GM19240 (cell line): ENCODE measurements around the gene DENND2D.

Experiments used
- DNase-seq: peaks from one replicate; pipeline ENCODE4 v3.0.0; 2011; ENCODE audit warnings: low spot score; ENCODE audit not compliant: insufficient read length

DENND2D gene

DNA sequence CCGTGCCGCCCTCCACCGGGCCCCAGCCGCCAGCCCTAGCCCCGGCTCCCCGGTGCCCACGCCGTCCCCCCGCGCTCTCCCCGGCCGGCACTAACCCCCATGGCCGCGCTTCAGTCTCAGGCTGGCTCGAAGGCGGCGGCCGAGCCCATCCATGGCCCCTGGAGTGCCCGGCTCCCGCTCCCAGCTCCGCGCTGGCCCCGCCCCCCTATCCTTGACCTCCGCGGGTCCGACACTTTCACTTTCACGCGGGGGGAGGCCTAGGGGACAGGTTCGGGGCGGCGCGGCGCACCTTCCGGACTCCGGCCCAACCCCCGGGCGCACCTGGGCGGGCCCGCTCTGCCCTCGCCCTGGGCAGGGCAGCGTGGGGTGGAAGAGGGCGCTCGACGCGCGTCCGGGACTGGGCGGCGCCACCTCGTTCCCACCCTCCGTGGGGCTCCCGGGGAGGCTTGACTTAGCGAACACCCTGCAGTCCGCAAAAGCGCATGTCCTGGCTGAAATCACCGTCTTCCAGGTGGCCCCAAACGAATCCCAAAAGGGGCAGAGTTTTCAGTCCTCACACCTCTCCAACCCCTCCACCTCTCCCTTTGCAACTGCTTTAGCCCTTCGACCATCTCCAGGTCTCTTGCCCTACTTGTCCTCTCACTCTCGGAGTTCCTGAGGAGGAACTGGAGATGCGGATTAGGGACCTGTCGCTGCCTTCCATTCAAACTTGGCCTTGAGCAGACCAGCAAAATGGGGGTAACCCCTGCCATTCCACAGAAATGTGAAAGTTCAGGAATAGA, 3.9 kb upstream of the DENND2D start:
- DNase-seq: no peak

DNA sequence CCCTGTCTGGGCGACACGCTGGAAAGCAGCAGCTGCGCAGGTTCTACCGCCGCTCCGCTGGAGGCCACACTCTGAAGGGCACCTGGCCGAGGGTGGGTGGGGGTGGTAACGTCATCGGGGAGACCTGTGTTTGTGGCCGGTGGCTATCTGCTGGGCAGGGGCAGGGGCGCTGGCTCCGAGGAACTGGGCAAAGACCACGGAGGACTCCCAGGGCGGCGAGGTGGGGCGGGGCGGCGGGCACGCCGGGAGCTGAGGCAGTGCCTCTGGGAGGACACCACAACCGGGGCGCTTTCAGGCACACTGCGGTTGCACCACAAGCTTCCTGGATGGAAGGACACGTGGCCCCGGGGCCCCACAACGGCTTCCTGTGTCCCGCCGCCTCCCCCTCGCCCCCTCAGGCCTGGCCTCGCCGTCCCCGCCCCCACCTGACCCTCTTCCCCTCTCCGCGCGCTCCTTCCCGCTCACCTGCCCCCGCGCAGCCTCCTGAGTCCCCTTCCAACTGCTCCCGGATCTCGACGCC, 3.3 kb upstream of the DENND2D start:
- DNase-seq: peak; percentile 50

DNA sequence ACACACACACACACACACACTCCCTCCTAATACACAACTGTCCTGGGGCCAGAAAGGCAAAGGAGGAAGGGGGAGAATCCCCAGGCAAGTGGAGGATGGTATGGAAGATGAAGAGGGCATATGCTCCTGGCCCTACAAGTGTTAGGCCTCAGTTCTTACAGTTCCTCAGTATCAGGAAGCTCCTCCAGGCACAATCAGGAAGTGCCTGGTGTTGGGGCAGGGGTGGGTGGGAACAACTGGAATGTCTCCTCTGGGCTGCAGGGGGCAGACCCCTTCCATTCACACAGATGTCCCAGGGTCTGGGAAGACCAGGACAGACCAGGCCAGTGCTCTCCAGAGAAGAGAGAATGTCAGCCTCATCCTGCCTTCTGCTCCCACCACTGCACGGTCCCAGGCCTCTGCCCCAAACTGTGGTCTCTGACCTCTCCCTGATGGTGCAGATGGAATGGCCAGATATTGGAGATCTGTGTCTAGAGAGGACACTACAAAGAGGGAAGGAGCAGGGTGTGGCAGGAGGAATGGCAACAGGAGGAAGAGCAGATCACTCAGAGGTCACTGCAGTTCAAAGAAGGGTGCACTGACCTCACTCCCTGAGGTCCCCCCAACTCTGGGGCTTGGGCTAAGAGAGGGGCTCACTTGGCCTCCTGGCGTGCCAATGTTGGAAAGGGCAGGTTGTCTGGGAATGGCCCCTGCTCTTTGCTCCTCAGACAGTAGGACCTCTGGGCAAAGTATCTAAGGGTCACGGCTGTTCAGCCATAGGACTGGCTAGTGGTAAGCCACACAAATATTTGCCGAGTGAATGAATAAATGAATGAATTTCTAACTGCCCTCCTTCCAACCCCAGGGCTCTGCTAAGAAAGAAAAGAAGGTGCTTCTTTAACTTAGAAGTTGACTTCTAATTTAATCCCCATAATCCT, 2.5 kb upstream of the DENND2D start:
- no peak for DNase-seq

DNA sequence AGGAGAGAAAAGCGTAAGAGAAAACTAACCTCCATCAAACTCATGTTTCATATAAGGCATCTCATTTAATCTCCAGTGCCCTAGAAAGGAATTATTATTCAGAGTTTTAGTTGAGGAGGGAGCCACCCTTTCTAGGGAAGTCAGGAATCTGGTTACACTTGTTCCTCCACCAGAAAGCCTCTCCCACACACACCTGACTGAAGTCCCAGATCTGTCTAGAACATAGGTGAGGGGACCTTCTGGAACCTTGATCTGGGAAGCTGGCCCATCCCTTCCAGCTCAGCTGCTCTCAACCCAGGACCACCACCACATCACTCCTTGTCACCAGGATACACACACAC, 1.9 kb upstream of the DENND2D start:
- DNase-seq: no peak

DNA sequence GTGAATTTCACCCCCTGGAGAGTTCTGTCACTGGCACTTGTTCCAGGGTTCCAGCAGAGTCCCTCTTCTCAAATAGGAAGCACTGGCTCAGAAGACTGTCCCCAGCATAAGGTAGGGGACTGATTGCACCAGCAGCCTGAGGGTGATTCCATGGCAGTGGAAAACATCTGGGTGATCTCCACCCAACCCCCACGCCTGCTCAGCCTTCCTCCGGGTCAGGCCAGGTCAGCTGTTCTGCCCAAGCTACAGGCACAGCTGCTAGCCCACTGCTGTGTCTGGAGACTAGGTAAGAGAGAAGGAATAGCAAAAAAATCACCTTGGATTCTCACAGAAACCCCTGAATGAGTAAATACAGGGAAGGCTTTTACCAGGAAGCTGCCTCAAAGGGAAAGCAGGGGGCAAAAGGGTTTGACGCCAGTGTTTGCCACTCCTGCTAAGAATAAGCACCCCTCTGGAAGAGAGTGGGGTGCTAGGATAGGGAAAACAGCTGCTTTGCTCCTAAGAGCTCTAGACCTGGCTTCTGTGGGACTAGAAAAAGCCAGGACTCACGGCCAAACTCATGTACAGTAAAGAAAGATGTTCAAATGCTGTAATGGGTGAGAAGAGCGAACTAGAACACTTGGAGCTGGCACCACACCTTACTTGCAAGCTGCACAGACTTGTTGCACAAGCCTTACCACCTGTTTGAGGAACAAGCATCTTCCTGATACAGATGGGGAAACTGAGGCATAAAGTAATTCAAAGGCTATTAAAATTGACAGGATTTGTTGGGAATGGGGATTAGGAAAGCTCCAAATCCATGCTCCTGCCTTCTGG, 1.0 kb upstream of the DENND2D start:
- DNase-seq: no peak

DNA sequence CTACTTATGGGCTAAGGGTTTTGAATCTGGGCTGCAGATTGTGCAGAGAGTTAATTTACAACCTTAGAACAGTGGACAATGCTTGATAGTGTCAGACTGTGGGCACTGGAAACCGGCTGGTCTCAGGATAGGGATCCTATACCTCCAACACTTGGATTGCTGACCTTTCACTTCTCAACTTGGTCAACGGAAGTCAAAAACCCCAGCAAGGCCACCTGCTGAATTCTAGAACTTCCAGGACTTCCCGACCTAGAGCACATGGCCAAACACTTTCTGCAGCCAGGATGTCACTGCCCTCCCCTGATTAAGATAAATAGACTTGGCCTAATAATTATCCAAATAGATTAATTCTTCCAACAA, 336 bp upstream of the DENND2D start:
- no peak for DNase-seq

DNA sequence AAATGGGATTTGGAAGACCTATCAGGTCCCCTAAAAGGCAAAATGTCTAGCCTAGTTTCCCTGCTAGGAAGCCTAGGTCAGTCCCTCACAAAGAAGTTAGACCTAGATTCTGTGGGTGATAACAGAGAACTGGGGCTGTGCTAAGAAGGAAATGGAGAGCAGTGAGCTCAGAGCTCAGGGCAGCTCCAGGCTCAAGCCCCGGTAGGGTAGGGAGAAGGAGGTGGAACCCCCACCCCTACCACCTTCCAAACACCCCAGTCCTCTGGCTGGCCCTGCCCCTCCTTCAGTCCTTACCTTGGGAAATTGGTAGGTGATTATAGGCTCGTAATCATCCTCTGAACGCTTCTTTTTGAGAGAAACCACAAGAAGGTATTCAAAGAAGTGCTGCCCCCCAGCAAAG, 1.1 kb downstream of the DENND2D start:
- no peak for DNase-seq

DNA sequence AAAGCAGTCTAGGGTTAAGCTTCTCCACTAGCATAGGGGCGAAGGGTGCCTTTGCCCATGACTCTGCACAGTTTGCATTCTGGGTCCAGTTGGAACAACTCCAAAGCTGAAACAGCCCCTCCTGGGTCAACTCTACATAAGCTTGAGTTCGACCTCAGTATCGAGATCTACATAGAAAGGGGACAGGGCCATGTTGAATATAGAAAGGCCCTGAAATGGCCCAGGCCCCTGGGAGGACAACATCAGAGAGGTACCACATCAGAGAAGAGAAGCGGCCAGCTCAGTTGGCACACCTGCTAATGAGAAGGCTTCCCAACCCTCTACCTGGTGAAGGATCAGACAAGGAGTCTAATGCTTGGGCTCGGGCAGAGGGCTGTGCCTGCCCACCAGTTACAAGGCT, 1.6 kb downstream of the DENND2D start:
- DNase-seq: no peak

DNA sequence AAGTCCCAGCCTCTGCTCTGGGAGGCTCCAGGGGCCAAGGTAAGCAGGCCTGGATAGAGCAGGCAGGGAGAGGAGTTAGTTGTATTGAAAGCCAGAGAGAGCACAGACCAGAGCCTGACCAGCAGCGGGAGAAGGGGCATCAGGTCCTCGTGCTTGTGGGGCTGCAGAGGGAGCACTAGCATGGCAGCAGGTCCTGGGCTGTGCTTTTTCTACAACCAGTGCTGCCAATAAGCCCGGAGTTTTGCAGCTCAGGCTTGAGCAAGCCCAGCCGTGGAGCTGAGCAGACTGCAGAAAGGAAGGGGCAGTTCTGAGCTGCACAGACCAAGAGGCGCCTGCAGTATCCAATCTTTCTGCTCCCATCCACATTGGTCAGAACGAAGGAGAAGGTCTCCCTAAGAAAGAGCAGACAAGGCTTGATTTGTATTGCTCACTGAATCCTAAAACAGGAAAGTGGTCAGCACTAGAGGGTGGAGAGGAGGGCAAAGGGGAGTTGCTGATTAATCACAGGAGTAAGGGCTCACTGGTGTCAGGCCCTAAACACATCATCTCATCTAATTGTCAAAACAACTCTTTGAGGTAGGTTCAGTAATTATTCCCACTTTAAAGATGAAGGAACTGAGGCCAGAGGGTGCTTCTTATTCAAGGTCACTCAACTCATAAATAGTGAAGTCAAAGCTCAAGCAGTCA, 2.7 kb downstream of the DENND2D start:
- DNase-seq: no peak

DNA sequence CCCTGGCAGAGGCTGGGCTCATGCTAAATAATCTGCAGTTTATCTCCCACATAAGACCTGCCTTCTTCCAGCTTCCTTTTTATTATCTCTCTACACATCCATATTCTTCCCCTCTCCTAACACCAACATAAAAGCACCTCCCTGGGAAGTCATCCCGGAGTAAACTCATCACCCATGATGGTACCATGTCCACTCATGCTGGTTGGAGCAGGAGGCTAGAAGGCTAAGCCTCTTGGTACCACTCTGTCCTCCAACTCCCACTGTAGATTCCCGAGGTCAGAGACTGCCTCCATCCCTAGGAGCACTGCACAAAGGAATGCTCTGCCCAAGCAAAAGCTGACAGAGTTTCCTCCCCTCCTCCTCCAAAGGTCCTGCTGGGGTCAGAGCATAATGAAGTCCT, 4.2 kb downstream of the DENND2D start:
- no peak for DNase-seq

DNA sequence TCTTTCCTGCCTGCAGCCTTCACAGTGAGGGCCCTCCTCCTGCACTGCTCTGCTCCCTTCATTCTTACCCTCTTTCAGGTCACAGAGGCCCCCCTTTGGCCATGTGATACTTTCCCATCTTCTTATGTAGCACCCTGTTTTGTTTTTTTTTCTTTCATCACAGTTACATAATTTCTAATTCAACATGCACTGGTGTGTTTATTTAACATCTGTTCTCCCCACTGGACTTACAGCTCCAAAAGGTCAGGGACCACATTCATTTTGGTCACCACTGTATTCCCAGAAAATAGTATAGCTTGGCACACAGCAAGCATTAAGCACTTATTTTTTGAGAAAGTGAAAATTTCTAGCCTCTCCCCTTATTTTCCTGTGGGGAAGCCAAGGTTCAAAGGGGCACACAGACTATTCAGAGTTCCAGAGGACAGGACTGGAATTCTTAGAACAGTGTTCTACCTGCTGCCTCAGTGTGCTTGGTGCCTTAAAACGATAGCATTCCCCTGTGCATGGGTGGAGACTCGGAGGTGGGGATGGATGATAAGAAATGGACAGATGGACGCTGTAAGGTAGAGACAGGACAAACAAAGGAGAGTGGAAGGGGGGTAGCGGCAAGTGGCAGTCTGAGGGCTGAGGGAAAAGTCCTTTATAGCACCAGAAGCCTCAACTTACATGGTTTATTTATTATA, 5.3 kb downstream of the DENND2D start:
- no peak for DNase-seq

DNA sequence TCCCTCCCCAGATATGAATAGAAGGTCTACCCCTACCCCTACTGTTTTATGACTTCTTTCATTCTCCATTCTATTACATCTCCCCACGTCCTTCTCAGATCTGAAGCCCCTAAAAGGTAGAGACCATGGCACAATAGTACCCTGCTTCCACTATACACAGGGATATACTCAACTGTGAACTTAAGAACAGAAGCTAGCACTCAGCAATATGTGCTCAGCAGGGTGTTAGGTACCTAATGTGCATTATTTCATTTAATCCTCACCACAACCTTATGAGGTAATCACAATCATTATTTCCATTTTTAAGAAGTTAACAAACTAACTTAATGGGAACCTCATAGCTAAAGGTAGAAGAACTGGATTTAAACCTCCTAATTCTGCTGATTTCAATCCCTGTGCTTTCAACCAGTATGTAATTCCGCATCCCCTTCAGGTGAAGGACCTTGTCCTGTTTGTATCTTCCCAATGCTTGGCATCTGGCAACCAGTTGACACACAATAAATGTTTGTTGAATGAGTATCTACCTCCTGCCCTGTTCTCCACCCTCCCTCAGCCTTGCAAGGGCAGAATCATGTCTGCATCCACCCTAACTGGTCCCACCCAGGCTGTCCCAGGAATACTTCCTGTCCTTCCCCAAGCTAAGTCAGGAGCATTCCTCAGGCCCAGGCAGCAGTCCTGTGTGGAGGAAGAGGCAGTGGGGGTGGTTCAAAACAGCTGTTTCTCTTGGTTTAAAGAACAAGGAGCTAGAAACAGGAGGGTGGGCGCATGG, 6.5 kb downstream of the DENND2D start:
- DNase-seq: no peak

DNA sequence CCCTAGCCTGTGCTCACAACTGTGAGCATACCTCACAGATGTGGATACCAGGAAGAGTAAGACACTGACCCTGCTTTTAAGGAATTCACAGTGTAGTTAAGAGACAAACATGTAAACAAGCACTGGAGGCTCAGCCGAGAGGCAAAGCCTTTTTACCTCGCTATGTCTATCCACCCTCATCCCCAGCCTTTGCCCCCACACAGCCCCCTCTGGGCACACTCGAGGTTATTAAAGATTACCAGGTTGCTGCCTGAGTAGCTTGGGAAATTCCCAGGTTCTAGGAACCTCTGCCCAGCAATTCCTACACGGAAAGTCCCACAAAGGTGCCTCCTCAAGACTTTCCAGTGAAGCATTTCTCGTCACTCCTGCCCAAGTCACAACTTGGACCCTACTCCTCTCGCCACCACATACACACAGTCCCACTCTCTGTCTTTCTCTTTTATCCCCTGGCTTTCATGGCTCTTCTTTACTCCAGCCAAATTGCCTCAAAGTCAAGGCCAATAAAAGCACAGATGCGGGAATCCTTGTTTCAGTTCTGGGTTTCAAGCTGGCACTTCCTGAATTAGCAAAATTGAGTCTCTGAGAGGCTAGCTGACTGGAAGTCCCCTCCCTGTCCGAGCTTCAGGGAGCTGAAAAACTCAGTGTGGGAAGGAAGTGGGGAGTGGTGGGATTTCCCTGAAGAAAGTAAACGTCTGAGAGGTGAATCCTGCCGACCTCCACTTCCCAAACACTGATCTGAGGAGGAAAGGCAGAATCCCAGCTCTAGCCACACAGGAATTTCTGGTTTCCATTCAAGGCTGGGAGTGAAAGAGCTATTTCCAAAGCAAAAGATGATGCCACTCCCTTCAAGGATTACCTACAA, 7.6 kb downstream of the DENND2D start:
- DNase-seq: no peak

DNA sequence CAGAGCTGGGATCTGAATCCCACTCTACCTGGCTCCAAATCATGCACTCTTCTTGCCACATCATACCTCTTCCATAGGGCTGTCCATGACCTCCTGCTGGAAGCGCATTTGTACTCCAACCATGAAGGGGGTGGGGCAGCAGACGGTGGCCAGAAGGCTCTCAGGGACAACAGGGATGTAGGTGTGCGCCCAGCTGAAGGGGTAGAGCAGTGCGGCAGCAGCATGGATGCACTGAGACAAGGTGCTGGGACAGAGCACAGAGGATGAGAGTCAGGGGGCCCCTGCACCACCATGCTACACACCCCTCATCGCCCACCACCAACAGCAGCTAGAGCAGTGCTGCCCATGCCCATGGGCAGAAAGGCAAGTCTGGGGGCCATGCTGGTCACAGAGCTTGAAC, 8.4 kb downstream of the DENND2D start:
- DNase-seq: no peak

DNA sequence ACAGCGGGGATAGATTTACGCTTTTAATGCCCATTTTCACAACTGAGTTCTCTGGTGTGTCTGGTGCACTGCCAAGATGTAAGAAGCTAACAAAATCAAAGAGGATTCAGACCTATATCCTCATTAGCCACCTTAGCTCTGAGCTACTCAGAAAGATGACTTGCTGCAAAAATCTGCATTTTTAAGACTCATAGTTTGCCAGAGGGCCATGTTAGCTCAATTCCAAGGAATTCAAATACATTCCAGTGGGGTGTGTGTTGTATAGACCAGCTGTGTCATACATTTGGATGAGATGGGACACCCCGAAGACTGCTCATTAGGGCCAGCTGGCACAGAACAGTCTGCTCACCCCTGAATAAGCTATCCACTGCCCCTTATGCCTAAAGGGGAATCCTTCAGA, 8.9 kb downstream of the DENND2D start:
- DNase-seq: no peak

DNA sequence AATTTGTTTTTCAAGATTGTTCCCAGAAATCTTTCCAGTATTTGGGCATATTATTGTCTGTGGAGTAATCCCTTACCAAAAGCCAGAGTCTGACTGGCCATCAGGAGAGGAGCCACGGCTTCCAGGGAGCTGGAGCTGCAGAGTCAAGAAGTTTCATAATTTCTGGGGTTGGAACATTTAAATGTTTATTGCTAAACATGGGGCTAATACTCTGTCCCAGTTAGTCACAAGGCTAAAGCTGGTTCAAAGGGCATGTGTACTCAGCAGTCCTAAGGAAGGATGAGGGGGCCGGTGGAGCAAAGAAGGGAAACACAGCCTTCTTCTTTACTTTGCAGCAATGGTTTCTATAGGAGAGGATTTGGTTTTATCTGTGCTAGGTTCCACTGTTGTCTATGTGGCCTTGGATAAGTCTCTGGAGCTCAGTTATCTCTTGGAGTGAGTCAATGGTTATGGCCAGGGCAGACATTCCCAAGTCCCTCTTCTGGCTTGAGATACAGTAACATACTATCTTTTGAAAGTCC, 9.5 kb downstream of the DENND2D start:
- DNase-seq: no peak

DNA sequence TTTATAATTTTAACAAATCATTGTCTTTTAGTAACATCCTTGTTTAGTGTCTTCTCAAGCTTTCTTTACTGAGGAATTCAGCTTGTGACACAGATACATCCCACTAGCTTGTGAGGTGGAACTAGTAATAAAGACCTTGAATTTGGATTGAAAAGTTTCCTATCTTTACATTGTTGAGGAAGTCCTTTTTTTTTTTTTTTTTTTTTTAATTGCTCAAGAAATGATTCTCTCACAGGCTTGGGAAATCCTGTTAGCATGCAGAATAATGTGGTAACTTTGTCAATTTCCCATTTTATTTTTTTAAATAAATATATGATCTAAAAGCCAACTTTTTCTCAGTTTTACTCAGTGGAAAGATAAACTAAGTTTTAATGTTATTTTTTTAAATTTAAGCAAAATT, 15.8 kb downstream of the DENND2D start:
- DNase-seq: no peak

DNA sequence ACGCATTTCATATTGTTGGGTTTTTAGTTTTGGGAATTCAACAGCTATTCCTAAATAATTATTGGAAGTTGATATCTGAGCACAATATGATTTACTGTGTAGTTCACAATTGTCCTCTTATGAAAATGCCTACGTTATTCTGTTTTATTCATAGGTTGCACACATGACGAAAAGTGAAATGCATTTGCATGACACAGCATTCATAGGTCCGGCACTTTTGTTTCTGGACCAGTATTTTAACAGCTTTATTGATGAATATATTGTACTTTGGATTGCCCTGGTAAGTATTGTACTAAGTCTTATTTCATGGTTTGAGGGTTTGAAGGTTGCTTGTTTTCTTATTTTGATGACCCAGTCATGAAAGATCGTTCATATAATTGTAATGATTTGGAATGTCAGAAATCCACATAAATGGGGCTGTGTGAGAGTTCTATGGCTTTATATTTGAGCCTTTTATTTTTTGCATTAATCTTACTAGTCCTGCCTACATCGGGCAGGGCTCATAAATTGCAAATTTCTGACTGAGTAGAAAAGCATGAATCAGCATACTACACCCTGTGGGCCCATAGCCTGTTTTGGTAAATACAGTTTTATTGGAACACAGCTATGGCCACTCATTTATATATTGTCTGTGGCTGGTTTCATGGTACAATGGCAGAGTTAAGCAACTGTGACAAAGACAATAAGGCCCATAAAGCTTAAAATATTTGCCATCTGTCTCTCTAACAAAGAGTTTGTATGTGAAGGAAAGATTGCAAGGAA, 17.0 kb downstream of the DENND2D start:
- no peak for DNase-seq
